HepG2 (cell line): ENCODE data around the gene BLOC1S2. TPM values are rescaled to one million over a fixed set of nuclear protein-coding genes. Genes with fewer than 3 reads are reported as not detected.

Experiments used
- ATAC-seq: fragments of 200-7000 bp; cut with Tn5 transposase; 3 replicates; pipeline ENCODE4 v1.9.1; 2020; ENCODE audit warnings: mild to moderate bottlenecking, moderate library complexity
- BruUV-seq: library from RNA; stranded (reverse); fragments of 400-500 nt; replicated peaks from 2 replicates; lab custom pipeline; 2021; lab: Mats Ljungman, UMichigan
- CTCF ChIA-PET: fragments of 300-600 bp; formaldehyde crosslinking; extraction: SDS; loops from one replicate; lab custom pipeline; 2021; ENCODE audit warnings: low total read pairs, inconsistent platforms, low intra/inter-chr PET ratio; lab: Yijun Ruan, JAX
- POLR2A ChIA-PET: fragments of 350-600 bp; sonication (Branson Sonifier 250); formaldehyde crosslinking; loops from one replicate; lab custom pipeline; 2020; ENCODE audit warnings: antibody characterized with exemption, inconsistent platforms; lab: Yijun Ruan, JAX
- DNase-seq: peaks from one replicate; pipeline ENCODE4 v3.0.0-alpha.2; 2015; ENCODE audit warnings: low spot score
- FAIRE-seq: peaks from 3 replicates; lab custom pipeline; 2011; peaks lifted over from hg19 to GRCh38; lab: Jason Lieb, UNC
- H2AFZ ChIP-seq: one replicate; pipeline ENCODE4 v1.6.1; 2011; ENCODE audit warnings: low read length, inconsistent platforms
- H3K27ac ChIP-seq: fragments of 300-600 bp; 3 replicates; pipeline ENCODE4 v1.8.0; 2011; ENCODE audit warnings: mixed run types, mild to moderate bottlenecking, mixed read lengths, low read length, inconsistent platforms; ENCODE audit not compliant: insufficient read depth; ENCODE audit errors: extremely low read length
- H3K27me3 ChIP-seq, 2 experiments: fragments of 200-600 bp in 1 of 2; 2 replicates in 1 of 2; 3 replicates in 1 of 2; pipeline versions ENCODE4 v1.6.0 to v1.8.0; 2011; ENCODE audit warnings: low read length in 2 of 2, mild to moderate bottlenecking in 2 of 2, moderate library complexity in 2 of 2, inconsistent platforms in 1 of 2; ENCODE audit not compliant: insufficient read depth in 2 of 2, control insufficient read depth in 1 of 2
- H3K36me3 ChIP-seq, 2 experiments: fragments of 200-600 bp in 1 of 2; replicated peaks in 1 of 2; 2 replicates in 1 of 2; 3 replicates in 1 of 2; pipeline versions ENCODE4 v1.5.1 to v1.8.0; 2011; ENCODE audit warnings: low read length in 2 of 2, inconsistent platforms in 1 of 2; ENCODE audit not compliant: insufficient read depth in 2 of 2, control insufficient read depth in 1 of 2
- H3K4me1 ChIP-seq: 2 replicates; pipeline ENCODE4 v1.5.1; 2012; ENCODE audit warnings: low read length, inconsistent platforms; ENCODE audit not compliant: insufficient read depth
- H3K4me2 ChIP-seq: 2 replicates; pipeline ENCODE4 v1.6.0; 2011; ENCODE audit warnings: low read depth, low read length, inconsistent platforms
- H3K4me3 ChIP-seq, 3 experiments: fragments of 200-600 bp in 1 of 3; sonication (generic), shearing (Covaris generic) in 1 of 3; replicated peaks in 1 of 3; 2 replicates each; pipeline ENCODE4 v1.5.1; 2011 to 2016; ENCODE audit warnings: low read length in 3 of 3, inconsistent platforms in 2 of 3, low read depth in 2 of 3, mild to moderate bottlenecking in 2 of 3, control low read depth in 1 of 3, mixed read lengths in 1 of 3; ENCODE audit not compliant: insufficient read depth in 1 of 3
- H3K79me2 ChIP-seq: one replicate; pipeline ENCODE4 v1.6.1; 2011; ENCODE audit warnings: low read length, inconsistent platforms; ENCODE audit not compliant: insufficient read depth
- H3K9ac ChIP-seq: 2 replicates; pipeline ENCODE4 v1.6.0; 2011; ENCODE audit warnings: mild to moderate bottlenecking, low read depth, low read length, inconsistent platforms; ENCODE audit not compliant: insufficient read depth
- H3K9me3 ChIP-seq: 2 replicates; pipeline ENCODE4 v1.5.1; 2012; ENCODE audit warnings: mild to moderate bottlenecking, low read length
- H4K20me1 ChIP-seq: 2 replicates; pipeline ENCODE4 v1.6.0; 2011; ENCODE audit warnings: inconsistent platforms, mild to moderate bottlenecking, low read length, moderate library complexity; ENCODE audit not compliant: insufficient read depth
- CEBPG ChIP-seq: IDR thresholded peaks from 2 replicates; pipeline ENCODE4 v1.6.1; 2016
- GATAD2A ChIP-seq: IDR thresholded peaks from 2 replicates; pipeline ENCODE4 v1.6.1; 2016
- NR2F6 ChIP-seq, 2 experiments: IDR thresholded peaks; 2 replicates each; pipeline ENCODE4 v1.6.1; 2016; ENCODE audit warnings: antibody characterized with exemption in 1 of 2, mild to moderate bottlenecking in 1 of 2
- WGBS: methylation state at CpG from one replicate; pipeline ENCODE4 v1.1.6; 2017; ENCODE audit warnings: low lambda C conversion rate; 5-methylcytosine and 5-hydroxymethylcytosine counted together
- in situ Hi-C: cut with HindIII; loops from 2 replicates; pipeline ENCODE4 v1.10.0; 2017; ENCODE audit warnings: low pct_unique_long_range_greater_than_20kb; ENCODE audit not compliant: extremely low pct_ligation_motif_present
- intact Hi-C: fragments of 100-400 bp; cut with micrococcal nuclease; formaldehyde crosslinking; loops from one replicate; pipeline ENCODE4 v1.10.0; 2022; ENCODE audit not compliant: unreplicated experiment
- polyA plus RNA-seq, 8 experiments: library from polyadenylated mRNA; depleted of rRNA in 3 of 8; stranded (reverse) in 7 of 8; unstranded in 1 of 8; fragments of >200 nt; fragmentation: Illumina TruSeq in 4 of 8; extraction: Trizol in 4 of 8; gene quantifications; 2 replicates each; pipeline versions ENCODE4 v1.2.1 to v1.2.3, GENCODE V29; 2011 to 2016; ENCODE audit warnings: low read depth in 4 of 8, missing spikeins in 1 of 8, mixed read lengths in 1 of 8; ENCODE audit not compliant: insufficient read depth in 1 of 8
- total RNA-seq, 5 experiments: library from RNA; depleted of rRNA; stranded (reverse); fragments of >200 nt; fragmentation: Illumina TruSeq; extraction: Trizol; gene quantifications; 2 replicates each; pipeline ENCODE4 v1.2.3, GENCODE V29; 2016; ENCODE audit warnings: low read depth in 1 of 5
- TF ChIP-seq, protein P1 (sequence below): sonication (generic); formaldehyde crosslinking; IDR thresholded peaks from 2 replicates; pipeline ENCODE4 v1.4.0; 2020; ENCODE audit warnings: missing genetic modification reagents, borderline replicate concordance

Gene BLOC1S2
- total and polyA plus RNA-seq, 2 of the 13 experiments (the other 11 are each of a cell fraction or from before 2014, with no cell fraction given) = 22.3 to 64.4 TPM

GRCh38 chr10:100291356-100291755 lies 4.9 kb upstream of the BLOC1S2 start:
- ATAC-seq (no peak), FAIRE-seq (no peak), DNase-seq (no peak)
- Histone ChIP-seq H4K20me1 (no peaks in the 10 kb centered on the region), H3K27ac (no peak overlapping the region), H3K79me2 (no peaks in the 10 kb centered on the region), H2AFZ (no peak overlapping the region), H3K36me3 (no peaks in the 10 kb centered on the region), H3K4me3 (no peak overlapping the region; a peak in 1 of 6 replicates), H3K4me1 (peaks cover 66% of the 10 kb centered on the region), H3K4me2 (peak overlapping the region; percentile 63), H3K9me3 (no peaks in the 10 kb centered on the region), H3K9ac (no peak overlapping the region), H3K27me3 (no peaks in the 10 kb centered on the region; a peak in 2 of 5 replicates)
- BruUV-seq = no TSS peak
- TF ChIP-seq NR2F6 (IDR thresholded peaks at IDR 0.05) = peak; percentile 61; the same call in 1 of the 2 replicates
- 0 out of 2 replicates have a peak, but pooled peaks have one; percentile 49 for TF ChIP-seq NR2F6 (CRISPR knock-in tag; IDR thresholded peaks at IDR 0.05)
- TF ChIP-seq, protein P1, sequence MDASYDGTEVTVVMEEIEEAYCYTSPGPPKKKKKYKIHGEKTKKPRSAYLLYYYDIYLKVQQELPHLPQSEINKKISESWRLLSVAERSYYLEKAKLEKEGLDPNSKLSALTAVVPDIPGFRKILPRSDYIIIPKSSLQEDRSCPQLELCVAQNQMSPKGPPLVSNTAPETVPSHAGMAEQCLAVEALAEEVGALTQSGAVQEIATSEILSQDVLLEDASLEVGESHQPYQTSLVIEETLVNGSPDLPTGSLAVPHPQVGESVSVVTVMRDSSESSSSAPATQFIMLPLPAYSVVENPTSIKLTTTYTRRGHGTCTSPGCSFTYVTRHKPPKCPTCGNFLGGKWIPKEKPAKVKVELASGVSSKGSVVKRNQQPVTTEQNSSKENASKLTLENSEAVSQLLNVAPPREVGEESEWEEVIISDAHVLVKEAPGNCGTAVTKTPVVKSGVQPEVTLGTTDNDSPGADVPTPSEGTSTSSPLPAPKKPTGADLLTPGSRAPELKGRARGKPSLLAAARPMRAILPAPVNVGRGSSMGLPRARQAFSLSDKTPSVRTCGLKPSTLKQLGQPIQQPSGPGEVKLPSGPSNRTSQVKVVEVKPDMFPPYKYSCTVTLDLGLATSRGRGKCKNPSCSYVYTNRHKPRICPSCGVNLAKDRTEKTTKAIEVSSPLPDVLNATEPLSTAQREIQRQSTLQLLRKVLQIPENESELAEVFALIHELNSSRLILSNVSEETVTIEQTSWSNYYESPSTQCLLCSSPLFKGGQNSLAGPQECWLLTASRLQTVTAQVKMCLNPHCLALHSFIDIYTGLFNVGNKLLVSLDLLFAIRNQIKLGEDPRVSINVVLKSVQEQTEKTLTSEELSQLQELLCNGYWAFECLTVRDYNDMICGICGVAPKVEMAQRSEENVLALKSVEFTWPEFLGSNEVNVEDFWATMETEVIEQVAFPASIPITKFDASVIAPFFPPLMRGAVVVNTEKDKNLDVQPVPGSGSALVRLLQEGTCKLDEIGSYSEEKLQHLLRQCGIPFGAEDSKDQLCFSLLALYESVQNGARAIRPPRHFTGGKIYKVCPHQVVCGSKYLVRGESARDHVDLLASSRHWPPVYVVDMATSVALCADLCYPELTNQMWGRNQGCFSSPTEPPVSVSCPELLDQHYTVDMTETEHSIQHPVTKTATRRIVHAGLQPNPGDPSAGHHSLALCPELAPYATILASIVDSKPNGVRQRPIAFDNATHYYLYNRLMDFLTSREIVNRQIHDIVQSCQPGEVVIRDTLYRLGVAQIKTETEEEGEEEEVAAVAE (CRISPR knock-in tag) = no peak
- TF ChIP-seq CEBPG (CRISPR knock-in tag) = peak; percentile 31; the same call in 1 of the 2 replicates
- 0 out of 2 replicates have a peak, but pooled peaks have one; percentile 27 for TF ChIP-seq GATAD2A
- 2% methylated on average over 3 of the region's 3 CpGs for WGBS
- POLR2A ChIA-PET = interaction anchor here (1.5 kb wide), 1 partner anchor 55 kb away, joined by 5 read pairs; the partner anchor contains the start of gene SCD
- intact Hi-C loops (no loop called here), in situ Hi-C loops (no loop called here)
- CTCF ChIA-PET = no interaction called here
